Stimulated activated CD4-positive, alpha-beta T cell treated with anti-CD3 and anti-CD28 coated beads, TNF-alpha, amount 100 ng/mL, for 24 hours (primary cell): Measurements from ENCODE around the gene HIBADH.

Source experiments
- DNase-seq, 3 experiments: peaks; one replicate each; pipeline ENCODE4 v3.0.0-alpha.2; 2020; ENCODE audit warnings: low read depth in 3 of 3

Gene HIBADH

GRCh38 chr7:27662490-27663205 lies at the start of gene HIBADH:
HIBADH (minus strand) TSS chr7:27662883; CDS start chr7:27662788, 95 bp downstream.
- DNase-seq: peak; percentile 87 to 91 (median 88)

DNA sequence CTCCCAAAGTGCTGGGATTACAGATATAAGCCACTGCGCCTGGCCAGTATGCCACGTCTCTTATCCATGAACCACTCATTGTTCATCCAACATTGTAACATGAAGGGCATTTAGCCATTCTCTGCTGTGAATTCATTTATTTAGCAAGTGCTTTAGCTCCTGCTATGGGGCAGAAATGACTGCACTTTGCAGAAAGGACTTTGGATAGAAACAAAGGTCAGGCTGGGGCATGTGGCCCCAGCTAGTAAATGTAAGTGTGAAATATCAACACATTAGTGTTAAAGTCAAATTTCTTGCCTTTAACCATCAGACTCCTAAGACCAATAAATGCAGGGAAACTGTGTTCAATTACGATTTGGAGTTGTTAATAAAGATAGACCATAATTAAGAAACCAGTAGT lies 49.5 kb upstream of the HIBADH start:
- no peak for DNase-seq

- no peak for DNase-seq
Measured at GRCh38 chr7:27709137-27710075, 46.7 kb upstream of the HIBADH start.

GRCh38 chr7:27708485-27708884 lies 45.8 kb upstream of the HIBADH start:
- no peak for DNase-seq

DNA sequence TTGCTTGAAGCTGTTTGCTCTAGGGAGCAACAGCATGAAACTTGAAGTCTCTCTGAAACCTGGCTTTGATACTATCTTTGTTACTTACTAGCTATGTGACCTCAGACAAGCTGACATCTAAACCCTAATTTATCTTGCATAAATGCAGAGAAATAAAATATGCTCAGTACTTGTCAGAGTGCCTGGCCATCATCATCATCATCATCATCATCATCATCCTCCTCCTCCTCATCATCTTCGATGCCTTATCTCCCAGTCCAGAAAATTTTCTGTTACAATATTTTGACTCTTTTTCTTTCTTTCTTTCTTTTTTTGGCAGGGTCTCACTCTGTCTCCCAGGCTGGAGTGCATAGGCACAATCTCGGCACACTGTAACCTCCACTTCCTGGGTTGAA lies 42.5 kb upstream of the HIBADH start:
- no peak for DNase-seq

GRCh38 chr7:27704422-27705199 lies 41.9 kb upstream of the HIBADH start:
- no peak for DNase-seq

DNA sequence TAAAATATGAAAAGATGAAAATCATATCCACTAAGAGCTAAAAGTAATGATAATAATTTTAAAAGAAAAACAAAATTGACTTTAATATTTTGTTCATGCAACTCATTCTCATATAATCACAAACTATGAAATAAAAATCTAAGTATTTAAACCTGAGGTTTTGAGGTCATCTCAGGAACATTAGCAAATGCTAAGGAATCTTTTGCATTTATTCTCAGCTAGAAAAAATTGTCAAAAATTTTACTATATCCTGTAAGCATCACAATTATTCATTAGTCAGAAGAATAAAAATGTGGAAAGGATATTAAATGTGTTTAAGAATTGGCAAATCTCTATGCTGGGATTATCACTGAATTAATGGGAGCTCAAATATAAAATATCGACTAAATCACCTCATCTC lies 40.5 kb upstream of the HIBADH start:
- no peak for DNase-seq

- DNase-seq: no peak
Measured at GRCh38 chr7:27700501-27700900, 37.8 kb upstream of the HIBADH start.

DNA sequence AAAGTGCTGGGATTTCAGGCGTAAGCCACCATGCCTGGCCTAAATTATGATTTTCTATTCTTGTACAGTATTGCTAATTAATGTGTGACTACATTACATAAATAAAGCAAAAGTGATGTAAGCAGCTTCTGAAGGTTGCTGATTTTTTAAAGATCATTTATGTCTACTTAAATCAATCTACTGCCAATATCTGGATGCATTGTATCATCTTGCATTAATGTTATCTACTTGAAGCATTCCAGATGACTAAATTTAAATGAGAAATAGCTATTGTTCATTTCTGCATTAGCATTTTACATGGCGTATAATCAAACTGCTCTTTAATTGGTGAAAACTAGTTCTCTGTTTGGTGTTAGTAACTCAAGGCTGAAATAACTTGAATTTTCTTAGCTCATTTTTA lies 37.1 kb upstream of the HIBADH start:
- no peak for DNase-seq

DNA sequence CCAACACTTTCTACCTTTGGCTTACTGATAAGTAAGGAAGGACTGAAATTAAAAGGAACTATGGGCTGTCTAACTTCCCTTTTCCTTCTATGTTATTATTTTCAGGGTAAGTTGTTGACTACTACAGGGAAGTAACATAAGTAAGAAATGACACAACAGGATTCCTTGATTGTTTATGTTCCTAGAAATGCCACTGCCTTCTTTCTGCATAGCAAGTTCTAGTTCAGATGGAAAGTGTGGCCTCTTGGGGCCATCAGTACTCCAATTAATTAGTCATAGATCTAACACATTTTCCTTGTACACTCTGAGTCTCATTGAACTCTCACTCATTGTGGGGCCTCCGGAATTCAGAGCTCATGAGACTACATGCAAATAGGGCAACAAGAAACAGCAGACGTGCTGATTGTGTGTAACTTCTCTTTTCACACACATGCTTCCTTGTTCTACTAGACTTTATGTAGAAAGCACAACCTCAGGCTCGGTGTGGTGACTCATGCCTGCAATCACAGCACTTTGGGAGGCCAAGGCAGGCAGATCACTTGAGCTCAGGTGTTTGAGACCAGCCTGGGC lies 35.3 kb upstream of the HIBADH start:
- DNase-seq: no peak

- no peak for DNase-seq
Measured at GRCh38 chr7:27695096-27695495, 32.4 kb upstream of the HIBADH start.

GRCh38 chr7:27693794-27694193 lies 31.1 kb upstream of the HIBADH start:
- DNase-seq: no peak

GRCh38 chr7:27690649-27691048 lies 28.0 kb upstream of the HIBADH start:
- DNase-seq: no peak

- no peak for DNase-seq
Measured at GRCh38 chr7:27689591-27690164, 27.0 kb upstream of the HIBADH start.

GRCh38 chr7:27689150-27689549 lies 26.5 kb upstream of the HIBADH start:
- no peak for DNase-seq

GRCh38 chr7:27688646-27689045 lies 26.0 kb upstream of the HIBADH start:
- no peak for DNase-seq

DNA sequence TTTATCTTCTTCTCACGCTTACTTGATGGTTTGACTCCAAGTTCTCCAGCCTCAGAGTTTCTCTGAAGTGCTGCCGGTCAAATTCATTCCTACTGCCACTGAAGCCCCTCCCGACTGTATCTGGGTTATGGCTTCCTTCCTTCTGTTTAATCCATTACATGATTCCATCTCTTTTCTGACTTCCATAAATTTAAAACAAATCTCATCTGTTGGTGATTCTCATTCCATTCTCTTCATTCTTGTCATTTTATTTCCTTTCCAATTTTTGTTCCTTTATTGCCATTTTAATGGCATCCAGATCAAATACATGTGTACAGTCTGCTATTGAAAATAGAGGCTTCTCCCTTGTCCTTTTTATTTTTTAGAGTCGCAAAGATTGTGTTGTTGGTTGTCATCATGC lies 25.4 kb upstream of the HIBADH start:
- DNase-seq: no peak

DNA sequence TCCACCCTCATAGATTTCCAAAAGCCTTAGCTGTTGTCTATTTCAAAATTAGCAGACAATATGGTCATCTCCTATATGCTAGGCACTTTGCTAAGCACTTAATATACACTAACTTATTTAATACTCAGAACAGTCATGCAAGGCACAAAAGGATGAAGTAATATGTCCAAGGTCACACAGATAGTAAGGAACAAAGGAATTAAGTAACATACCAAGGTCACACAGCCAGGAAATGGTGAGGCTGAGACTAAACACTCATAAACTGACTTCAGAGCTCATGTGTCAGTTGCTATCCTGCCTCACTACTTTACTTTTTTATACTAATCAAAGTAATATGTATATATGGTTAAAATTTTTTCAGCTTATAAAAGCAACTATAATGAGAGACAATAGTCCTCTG lies 23.6 kb upstream of the HIBADH start:
- no peak for DNase-seq

GRCh38 chr7:27685893-27686292 lies 23.2 kb upstream of the HIBADH start:
- DNase-seq: no peak

GRCh38 chr7:27685209-27685608 lies 22.5 kb upstream of the HIBADH start:
- DNase-seq: no peak

- no peak for DNase-seq
Measured at GRCh38 chr7:27684491-27684890, 21.8 kb upstream of the HIBADH start.

- DNase-seq: no peak
Measured at GRCh38 chr7:27680610-27681009, 17.9 kb upstream of the HIBADH start.
